NCI-H2196 treated with DMSO at 0.1 percent for 48 hours (cell line): ENCODE results near the gene CFAP119.

ENCODE experiments used
- DNase-seq: peaks from one replicate; lab custom pipeline; 2025; ENCODE audit not compliant: unreplicated experiment; lab: John Stamatoyannopoulos, UW

CFAP119 gene

GRCh38 chr16:30762991-30763725 lies 1.3 kb upstream of the CFAP119 start:
- no peak for DNase-seq

- no peak for DNase-seq
Measured at GRCh38 chr16:30761427-30761927, 385 bp downstream of the CFAP119 start.

- no peak for DNase-seq
Measured at GRCh38 chr16:30760577-30761426, 1.1 kb downstream of the CFAP119 start.

- DNase-seq, result no peak
Measured at GRCh38 chr16:30760001-30760559, 1.8 kb downstream of the CFAP119 start.

DNA sequence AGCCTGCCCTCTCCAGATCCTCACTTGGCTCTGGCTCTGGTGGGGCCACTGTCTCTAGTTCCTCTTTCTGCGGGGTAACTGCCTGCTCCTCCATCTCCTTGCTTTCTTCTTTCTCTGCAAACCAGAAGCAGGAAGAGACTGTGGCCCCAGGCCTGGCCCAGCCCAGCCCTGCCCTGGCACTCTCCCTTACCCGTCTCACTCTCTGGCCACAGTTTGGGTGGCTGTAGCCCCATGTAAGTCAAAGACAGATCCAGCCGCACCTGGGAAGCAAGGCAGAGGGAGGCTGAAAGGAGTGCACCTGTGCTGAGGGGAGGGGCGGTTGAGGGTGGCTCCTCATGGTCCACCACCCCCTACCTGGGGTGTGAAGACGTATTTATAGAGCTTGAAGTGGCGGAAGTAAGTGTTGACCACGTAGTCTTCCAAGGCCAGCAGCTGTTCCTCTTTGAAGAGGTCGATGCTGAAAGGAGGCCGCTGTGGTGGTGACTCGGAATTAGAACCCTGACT lies 2.8 kb downstream of the CFAP119 start:
- no peak for DNase-seq

GRCh38 chr16:30757316-30757715 lies 4.5 kb downstream of the CFAP119 start:
- no peak for DNase-seq

GRCh38 chr16:30756781-30757100 lies 5.1 kb downstream of the CFAP119 start:
- no peak for DNase-seq

- no peak for DNase-seq
Measured at GRCh38 chr16:30755955-30756780, 5.7 kb downstream of the CFAP119 start.

GRCh38 chr16:30753596-30753995 lies 8.3 kb downstream of the CFAP119 start:
- DNase-seq, result no peak

GRCh38 chr16:30750876-30751465 lies 10.9 kb downstream of the CFAP119 start:
- DNase-seq, result no peak

- DNase-seq, result no peak
Measured at GRCh38 chr16:30750201-30750600, 11.7 kb downstream of the CFAP119 start.

GRCh38 chr16:30748634-30749445 lies 13.0 kb downstream of the CFAP119 start:
- DNase-seq, result peak; percentile 17

GRCh38 chr16:30747799-30748633 lies 13.8 kb downstream of the CFAP119 start, which contains the start of gene PHKG2:
TSS of gene PHKG2 (plus strand) at chr16:30748425. CDS start at chr16:30748821, 396 bp downstream.
- peak; percentile 98 for DNase-seq

GRCh38 chr16:30747331-30747730 lies 14.5 kb downstream of the CFAP119 start:
- DNase-seq, result no peak

GRCh38 chr16:30746638-30747175 lies 15.2 kb downstream of the CFAP119 start:
- no peak for DNase-seq

GRCh38 chr16:30745082-30745481 lies 16.8 kb downstream of the CFAP119 start:
- DNase-seq, result no peak

- no peak for DNase-seq
Measured at GRCh38 chr16:30744183-30744582, 17.7 kb downstream of the CFAP119 start.

GRCh38 chr16:30743716-30744115 lies 18.1 kb downstream of the CFAP119 start:
- DNase-seq, result no peak
